A549 (cell line): Measurements from ENCODE around the gene TFEB.

ENCODE experiments used
- CTCF ChIP-seq: fragments of >200 bp; sonication (Bioruptor Twin); formaldehyde crosslinking; IDR thresholded peaks from 3 replicates; pipeline ENCODE4 v1.5.1; 2016
- FOSL2 ChIP-seq, 2 experiments: fragments of 450-650 bp in 1 of 2; fragments of >200 bp in 1 of 2; sonication (Bioruptor Twin) in 1 of 2; formaldehyde crosslinking; IDR thresholded peaks; 2 replicates each; pipeline versions ENCODE4 v1.5.0 to v1.6.1; 2016 to 2020; ENCODE audit warnings: mild to moderate bottlenecking in 1 of 2, moderate library complexity in 1 of 2
- POLR2A ChIP-seq: IDR thresholded peaks from 2 replicates; pipeline ENCODE4 v1.6.1; 2012; ENCODE audit warnings: mild to moderate bottlenecking, low read length

- no peak for TF ChIP-seq POLR2A
- no peak for TF ChIP-seq FOSL2 (IDR thresholded peaks at IDR 0.05)
- no peak for TF ChIP-seq FOSL2 (CRISPR knock-in tag; IDR thresholded peaks at IDR 0.05)
- TF ChIP-seq CTCF, result no peak
Measured at GRCh38 chr6:41685641-41686380, 49.6 kb downstream of the TFEB start.
